IPS DF 6.9 (cell line): ENCODE data around the gene TRIM61.
"Not testable (repeated sequence)": the region's sequence is repeated elsewhere in the genome, so short reads cannot be mapped to it uniquely, and the experiment has no call there.

Source experiments
- DNase-seq: peaks from one replicate; pipeline ENCODE4 v3.0.0-alpha.2; 2013; ENCODE audit warnings: low read depth, low spot score
- H3K27ac ChIP-seq: one replicate; pipeline ENCODE4 v1.5.1; 2013; ENCODE audit warnings: low read length, control low read depth
- H3K27me3 ChIP-seq: 2 replicates; pipeline ENCODE4 v1.6.1; 2013; ENCODE audit warnings: mild to moderate bottlenecking, low read length; ENCODE audit not compliant: control insufficient read depth, insufficient read depth
- H3K36me3 ChIP-seq: 2 replicates; pipeline ENCODE4 v1.6.1; 2013; ENCODE audit warnings: low read length; ENCODE audit not compliant: control insufficient read depth, insufficient read depth
- H3K4me1 ChIP-seq: 2 replicates; pipeline ENCODE4 v1.6.1; 2013; ENCODE audit warnings: low read length; ENCODE audit not compliant: control insufficient read depth, insufficient read depth
- H3K4me3 ChIP-seq: 2 replicates; pipeline ENCODE4 v1.5.1; 2013; ENCODE audit warnings: mild to moderate bottlenecking, low read length
- H3K9me3 ChIP-seq: 2 replicates; pipeline ENCODE4 v1.6.1; 2013; ENCODE audit warnings: low read length, inconsistent platforms; ENCODE audit not compliant: control insufficient read depth, insufficient read depth
- WGBS: extraction: QIAGEN DNeasy Blood & Tissue Kit; methylation state at CpG from one replicate; pipeline ENCODE4 v1.1.7; 2013; ENCODE audit warnings: mixed read lengths, missing lambda C conversion rate; ENCODE audit not compliant: insufficient read length, insufficient coverage; 5-methylcytosine and 5-hydroxymethylcytosine counted together

The TRIM61 gene

DNA sequence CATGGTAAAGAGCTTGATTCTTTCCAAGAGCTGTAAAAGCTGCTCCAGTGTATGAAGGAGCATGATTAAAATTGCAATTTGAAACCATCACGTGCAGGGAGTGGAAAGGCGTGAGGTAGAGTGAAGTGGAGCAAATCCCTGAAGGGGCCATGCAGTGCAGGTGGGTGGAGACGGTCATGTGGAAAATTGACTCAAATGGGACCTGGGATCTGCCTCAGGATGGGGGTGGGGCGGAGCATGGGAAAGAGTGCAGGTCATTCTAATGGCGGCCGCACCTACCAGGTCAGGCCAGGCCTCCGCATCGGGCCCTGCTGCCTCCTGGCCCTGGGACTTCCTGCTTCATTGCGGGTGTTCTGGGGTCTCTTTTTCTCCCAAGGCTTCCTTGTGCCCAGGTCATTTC, 29.0 kb upstream of the TRIM61 start:
- no peak for DNase-seq
- Histone ChIP-seq H3K27me3 (no peaks in the 10 kb centered on the region), H3K9me3 (no peaks in the 10 kb centered on the region), H3K4me3 (no peak overlapping the region), H3K27ac (no peak overlapping the region), H3K36me3 (no peaks in the 10 kb centered on the region), H3K4me1 (no peaks in the 10 kb centered on the region)
- WGBS: no CpG with 5 or more reads among the region's 9 CpGs

DNA sequence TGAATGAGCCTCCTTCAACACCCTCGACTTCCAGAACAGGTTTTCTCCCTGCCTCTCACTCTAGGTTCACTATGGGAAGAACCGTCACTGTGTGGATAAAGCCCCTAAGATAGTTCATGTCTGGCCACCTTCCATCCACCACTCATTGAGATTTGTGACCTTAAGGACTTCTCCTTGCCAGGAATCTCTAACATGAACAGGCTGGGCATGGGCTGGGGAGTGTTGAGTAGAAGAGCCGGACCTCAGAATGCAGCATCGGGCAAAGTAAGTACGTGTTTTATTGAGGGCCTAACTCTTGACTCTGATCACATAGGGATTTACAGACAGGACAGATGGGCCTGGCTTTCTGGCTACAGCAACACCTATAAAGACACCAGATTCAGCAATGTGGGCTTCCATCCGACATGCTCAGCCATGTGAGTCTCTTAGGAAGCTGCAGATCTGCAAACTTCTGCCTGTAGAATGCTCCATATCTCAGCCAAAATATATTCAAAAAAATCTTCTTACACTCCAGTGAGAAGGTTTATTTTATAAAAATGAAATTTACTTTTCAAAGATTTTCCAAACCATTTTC, 28.0 kb upstream of the TRIM61 start:
- H3K9me3 ChIP-seq: no peaks in the 10 kb centered on the region
- H3K27me3 ChIP-seq: no peaks in the 10 kb centered on the region
- no peak for DNase-seq
- no peaks in the 10 kb centered on the region for H3K36me3 ChIP-seq
- H3K27ac ChIP-seq: no peak overlapping the region
- no peaks in the 10 kb centered on the region for H3K4me1 ChIP-seq
- WGBS: no CpG with 5 or more reads among the region's 6 CpGs
- H3K4me3 ChIP-seq: no peak overlapping the region

DNA sequence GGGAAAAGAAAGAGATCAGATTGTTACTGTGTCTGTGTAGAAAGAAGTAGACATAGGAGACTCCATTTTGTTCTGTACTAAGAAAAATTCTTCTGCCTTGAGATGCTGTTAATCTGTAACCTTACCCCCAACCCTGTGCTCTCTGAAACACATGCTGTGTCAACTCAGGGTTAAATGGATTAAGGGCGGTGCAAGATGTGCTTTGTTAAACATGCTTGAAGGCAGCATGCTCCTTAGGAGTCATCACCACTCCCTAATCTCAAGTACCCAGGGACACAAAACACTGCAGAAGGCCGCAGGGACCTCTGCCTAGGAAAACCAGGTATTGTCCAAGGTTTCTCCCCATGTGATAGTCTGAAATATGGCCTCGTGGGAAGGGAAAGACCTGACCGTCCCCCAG, 24.5 kb upstream of the TRIM61 start:
- not testable (repeated sequence) for H3K4me3 ChIP-seq, H3K4me1 ChIP-seq, DNase-seq, H3K27ac ChIP-seq, H3K36me3 ChIP-seq, H3K9me3 ChIP-seq, H3K27me3 ChIP-seq
- no CpG with 5 or more reads among the region's 4 CpGs for WGBS

DNA sequence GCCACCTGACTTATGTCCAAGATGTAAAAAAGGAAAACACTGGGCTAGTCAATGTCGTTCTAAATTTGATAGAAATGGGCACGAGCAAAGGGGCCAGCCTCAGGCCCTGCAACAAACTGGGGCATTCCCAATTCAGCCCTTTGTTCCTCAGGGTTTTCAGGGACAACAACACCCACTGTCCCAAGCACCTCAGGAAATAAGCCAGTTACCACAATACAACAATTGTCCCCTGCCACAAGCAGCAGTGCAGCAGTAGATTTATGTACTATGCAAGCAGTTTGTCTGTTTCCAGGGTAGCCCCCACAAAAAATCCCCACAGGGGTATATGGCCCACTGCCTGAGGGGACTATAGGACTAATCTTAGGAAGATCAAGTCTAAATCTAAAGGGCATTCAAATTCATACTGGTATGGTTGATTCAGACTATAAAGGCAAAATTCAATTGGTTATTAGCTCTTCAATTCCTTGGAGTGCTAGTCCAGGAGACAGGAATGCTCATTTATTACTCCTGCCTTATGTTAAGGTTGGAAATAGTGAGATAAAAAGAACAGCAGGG, 21.1 kb upstream of the TRIM61 start:
- H3K4me3 ChIP-seq, H3K27ac ChIP-seq, H3K36me3 ChIP-seq, H3K9me3 ChIP-seq, DNase-seq, H3K4me1 ChIP-seq, H3K27me3 ChIP-seq: not testable (repeated sequence)
- WGBS: no CpG with 5 or more reads among the region's 2 CpGs

DNA sequence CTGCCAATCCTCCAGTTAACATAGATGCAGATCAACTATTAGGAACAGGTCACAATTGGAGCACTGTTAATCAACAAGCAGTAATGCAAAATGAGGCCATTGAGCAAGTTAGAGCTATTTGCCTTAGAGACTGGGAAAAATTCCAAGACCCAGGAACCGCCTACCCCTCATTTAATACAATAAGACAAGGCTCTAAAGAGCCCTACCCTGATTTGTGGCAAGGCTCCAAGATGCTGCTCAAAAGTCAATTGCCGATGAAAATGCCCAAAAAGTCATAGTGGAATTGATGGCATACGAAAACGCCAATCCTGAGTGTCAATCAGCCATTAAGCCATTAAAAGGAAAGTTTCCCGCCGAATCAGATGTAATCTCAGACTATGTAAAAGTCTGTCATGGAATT, 20.5 kb upstream of the TRIM61 start:
- Histone ChIP-seq H3K36me3 (no peaks in the 10 kb centered on the region), H3K9me3 (no peaks in the 10 kb centered on the region), H3K4me3 (no peak overlapping the region), H3K4me1 (no peaks in the 10 kb centered on the region), H3K27ac (no peak overlapping the region), H3K27me3 (no peaks in the 10 kb centered on the region)
- no peak for DNase-seq
- WGBS: no CpG with 5 or more reads among the region's 6 CpGs

DNA sequence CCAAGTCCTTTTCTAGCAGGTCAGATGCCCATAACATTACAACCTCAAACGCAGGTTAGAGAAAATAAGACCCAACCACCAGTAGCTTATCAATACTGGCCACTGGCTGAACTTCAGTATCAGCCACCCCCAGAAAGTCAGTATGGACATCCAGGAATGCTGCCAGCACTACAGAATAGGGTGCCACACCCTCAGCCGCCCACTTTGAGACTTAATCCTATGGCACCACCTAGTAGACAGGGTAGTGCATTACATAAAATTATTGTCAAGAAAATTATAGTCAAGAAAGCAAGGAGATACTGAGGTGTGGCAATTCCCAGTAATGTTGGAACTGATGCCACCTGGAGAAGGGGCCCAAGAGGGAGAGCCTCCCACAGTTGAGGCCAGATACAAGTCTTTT, 19.9 kb upstream of the TRIM61 start:
- Histone ChIP-seq H3K27me3 (no peaks in the 10 kb centered on the region), H3K36me3 (no peaks in the 10 kb centered on the region), H3K27ac (no peak overlapping the region), H3K4me3 (no peak overlapping the region), H3K4me1 (no peaks in the 10 kb centered on the region), H3K9me3 (no peaks in the 10 kb centered on the region)
- no peak for DNase-seq
- no CpG with 5 or more reads among the region's 2 CpGs for WGBS

DNA sequence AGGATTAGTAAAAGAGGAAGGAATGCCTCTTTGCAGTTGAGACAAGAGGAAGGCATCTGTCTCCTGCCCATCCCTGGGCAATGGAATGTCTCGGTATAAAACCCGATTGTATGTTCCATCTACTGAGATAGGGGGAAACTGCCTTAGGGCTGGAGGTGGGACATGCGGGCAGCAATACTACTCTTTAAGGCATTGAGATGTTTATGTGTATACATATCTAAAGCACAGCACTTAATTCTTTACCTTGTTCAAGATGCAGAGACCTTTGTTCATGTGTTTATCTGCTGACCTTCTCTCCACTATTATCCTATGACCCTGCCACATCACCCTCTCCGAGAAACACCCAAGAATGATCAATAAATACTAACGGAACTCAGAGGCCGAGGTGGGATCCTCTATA, 18.7 kb upstream of the TRIM61 start:
- H3K4me1 ChIP-seq, H3K36me3 ChIP-seq, H3K27me3 ChIP-seq, H3K4me3 ChIP-seq, H3K27ac ChIP-seq, DNase-seq, H3K9me3 ChIP-seq: not testable (repeated sequence)
- no CpG with 5 or more reads among the region's 6 CpGs for WGBS

DNA sequence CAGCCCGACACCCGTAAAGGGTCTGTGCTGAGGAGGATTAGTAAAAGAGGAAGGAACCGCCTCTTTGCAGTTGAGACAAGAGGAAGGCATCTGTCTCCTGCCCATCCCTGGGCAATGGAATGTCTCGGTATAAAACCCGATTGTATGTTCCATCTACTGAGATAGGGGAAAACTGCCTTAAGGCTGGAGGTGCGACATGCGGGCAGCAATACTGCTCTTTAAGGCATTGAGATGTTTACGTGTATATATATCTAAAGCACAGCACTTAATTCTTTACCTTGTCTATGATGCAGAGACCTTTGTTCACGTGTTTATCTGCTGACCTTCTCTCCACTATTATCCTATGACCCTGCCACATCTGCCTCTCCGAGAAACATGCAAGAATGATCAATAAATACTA, 13.3 kb upstream of the TRIM61 start:
- not testable (repeated sequence) for H3K27ac ChIP-seq, H3K4me1 ChIP-seq, H3K4me3 ChIP-seq, H3K9me3 ChIP-seq, H3K27me3 ChIP-seq, DNase-seq, H3K36me3 ChIP-seq
- no CpG with 5 or more reads among the region's 10 CpGs for WGBS

DNA sequence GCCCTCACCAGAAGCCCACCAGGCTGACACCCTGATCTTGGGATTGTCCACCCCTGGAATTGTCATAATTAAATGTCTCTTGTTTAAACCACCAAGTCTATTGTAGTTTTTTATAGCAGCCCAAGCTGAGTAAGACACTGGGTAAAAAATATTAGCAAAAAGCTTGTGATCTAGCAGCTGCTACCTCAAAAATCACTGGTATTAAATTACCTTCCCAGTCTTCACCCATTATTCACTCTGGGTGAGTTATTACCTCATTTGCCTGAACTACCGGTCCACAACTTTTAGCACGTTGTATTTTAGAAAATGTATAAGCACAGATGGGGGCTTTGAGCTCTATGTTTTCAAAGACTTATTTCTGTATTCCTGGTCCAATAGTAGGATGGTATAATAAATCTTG, 12.0 kb upstream of the TRIM61 start:
- no peaks in the 10 kb centered on the region for H3K4me1 ChIP-seq
- no CpG with 5 or more reads among the region's 2 CpGs for WGBS

DNA sequence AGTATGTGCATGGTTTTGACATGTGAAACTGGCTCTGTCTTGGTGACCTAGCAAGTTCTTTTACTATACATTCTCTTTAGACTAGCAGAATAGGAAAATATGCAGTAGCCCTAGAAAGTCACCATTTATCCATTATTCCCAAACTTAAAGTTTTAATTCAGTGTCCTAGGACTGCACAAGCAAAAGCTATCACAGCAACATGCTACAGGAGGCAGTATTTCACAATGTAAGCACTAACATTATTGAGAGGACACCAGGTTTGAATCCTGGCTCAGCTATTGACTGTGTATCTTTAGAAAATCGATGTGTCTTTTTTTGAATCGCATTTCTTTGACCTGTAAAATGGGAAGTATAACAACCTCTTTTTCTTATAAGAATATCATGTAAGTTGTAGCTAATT, 5.5 kb downstream of the TRIM61 start:
- not testable (repeated sequence) for DNase-seq, H3K27ac ChIP-seq, H3K36me3 ChIP-seq, H3K4me1 ChIP-seq, H3K4me3 ChIP-seq, H3K27me3 ChIP-seq, H3K9me3 ChIP-seq
- no CpG with 5 or more reads among the region's 2 CpGs for WGBS

More for the DNA sequence above, 12.0 kb upstream of the TRIM61 start:
- DNase-seq: no peak
- Histone ChIP-seq H3K36me3 (no peaks in the 10 kb centered on the region), H3K27ac (no peak overlapping the region), H3K9me3 (no peaks in the 10 kb centered on the region), H3K4me3 (no peak overlapping the region), H3K27me3 (no peaks in the 10 kb centered on the region)

DNA sequence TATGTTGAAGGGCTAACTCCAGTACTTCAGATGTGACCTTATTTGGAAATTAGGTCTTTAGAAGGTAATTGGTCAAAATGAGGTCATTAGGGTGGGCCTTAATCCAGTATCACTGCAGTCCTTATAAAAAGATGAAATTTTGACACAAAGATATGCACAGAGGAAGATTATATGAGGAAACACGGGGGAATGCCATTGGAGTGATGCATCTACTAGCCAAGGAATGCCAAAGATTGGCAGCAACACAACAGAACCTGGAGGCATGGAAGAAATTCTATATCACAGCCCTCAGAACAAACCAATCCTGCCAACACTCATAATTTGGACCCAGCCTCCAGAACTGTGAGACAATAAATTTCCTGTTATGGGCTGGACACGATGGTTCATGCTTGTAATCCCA, 17.6 kb downstream of the TRIM61 start:
- no peak overlapping the region for H3K4me3 ChIP-seq
- no peak overlapping the region for H3K27ac ChIP-seq
- no peak for DNase-seq
- no peaks in the 10 kb centered on the region for H3K4me1 ChIP-seq
- no CpG with 5 or more reads among the region's 2 CpGs for WGBS
- H3K36me3 ChIP-seq: no peaks in the 10 kb centered on the region
- no peaks in the 10 kb centered on the region for H3K9me3 ChIP-seq
- no peaks in the 10 kb centered on the region for H3K27me3 ChIP-seq
